GM13977 (cell line): Measurements from ENCODE around the gene RNF126.
A peak's percentile ranks its signal among the peaks of the same experiment; 100 is the strongest.

Experiments
- DNase-seq: peaks from one replicate; pipeline ENCODE4 v3.0.0; 2012; ENCODE audit warnings: low spot score
- CTCF ChIP-seq: IDR thresholded peaks from 2 replicates; pipeline ENCODE4 v1.5.1; 2012; ENCODE audit warnings: mild to moderate bottlenecking, control low read depth; ENCODE audit not compliant: insufficient read depth; ENCODE audit errors: extremely low read depth, missing control alignments
- in situ Hi-C: fragments of 300-500 bp; cut with MboI; formaldehyde crosslinking; loops from one replicate; pipeline ENCODE4 v1.12.0; 2022; ENCODE audit warnings: low sequenced_read_pairs, low pct_unique_long_range_greater_than_20kb, mixed read lengths, inconsistent platforms; ENCODE audit not compliant: unreplicated experiment

The RNF126 gene

GRCh38 chr19:616747-617526, 46.1 kb downstream of the RNF126 start:
- DNase-seq: no peak
- in situ Hi-C loops: no loop called here
- no peak for TF ChIP-seq CTCF

GRCh38 chr19:616062-616700, 46.8 kb downstream of the RNF126 start:
- DNase-seq: no peak
- in situ Hi-C loops: no loop called here
- no peak for TF ChIP-seq CTCF

- in situ Hi-C loops: no loop called here
- no peak for DNase-seq
- peak; percentile 24 for TF ChIP-seq CTCF
These were observed 47.4 kb downstream of the RNF126 start for GRCh38 chr19:615619-616018.

GRCh38 chr19:613732-614567, 49.1 kb downstream of the RNF126 start:
- in situ Hi-C loops: no loop called here
- DNase-seq: no peak
- no peak for TF ChIP-seq CTCF

- DNase-seq: no peak
- TF ChIP-seq CTCF: no peak
These were observed 50.1 kb downstream of the RNF126 start for GRCh38 chr19:612941-613340.

GRCh38 chr19:611481-611868, 51.5 kb downstream of the RNF126 start:
- in situ Hi-C loops: no loop called here
- TF ChIP-seq CTCF: no peak
- DNase-seq: no peak

More at GRCh38 chr19:612941-613340, 50.1 kb downstream of the RNF126 start:
- in situ Hi-C loops: no loop called here
